HG03039 (cell line): ENCODE results near the gene INTU.
"Not testable (repeated sequence)": the region's sequence is repeated elsewhere in the genome, so short reads cannot be mapped to it uniquely, and the experiment has no call there.

Experiments used
- ATAC-seq: cut with Tn5 transposase; IDR thresholded peaks from one replicate; pipeline ENCODE4 v1.9.1; 2021; ENCODE audit warnings: mild to moderate bottlenecking, moderate library complexity; ENCODE audit not compliant: unreplicated experiment

The INTU gene

DNA sequence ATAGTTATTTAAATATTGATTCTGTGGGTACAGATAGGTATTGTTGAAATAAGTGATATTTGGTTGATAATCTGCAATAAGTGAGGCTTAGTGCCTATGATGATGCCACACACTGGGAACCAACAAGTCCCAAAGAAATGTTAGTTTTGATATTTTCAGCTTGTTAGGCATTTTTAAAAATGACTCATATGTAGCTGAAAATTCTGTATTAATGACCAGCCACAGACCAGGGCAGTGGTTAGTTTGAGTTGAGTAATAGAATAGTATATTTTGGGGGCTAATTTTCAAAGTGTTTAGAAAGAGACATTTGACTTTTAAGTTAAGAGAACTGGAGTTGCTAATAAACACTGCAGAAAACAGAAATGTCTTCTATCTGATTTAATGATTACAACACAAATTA lies 9.4 kb downstream of the INTU start:
- no peak for ATAC-seq

DNA sequence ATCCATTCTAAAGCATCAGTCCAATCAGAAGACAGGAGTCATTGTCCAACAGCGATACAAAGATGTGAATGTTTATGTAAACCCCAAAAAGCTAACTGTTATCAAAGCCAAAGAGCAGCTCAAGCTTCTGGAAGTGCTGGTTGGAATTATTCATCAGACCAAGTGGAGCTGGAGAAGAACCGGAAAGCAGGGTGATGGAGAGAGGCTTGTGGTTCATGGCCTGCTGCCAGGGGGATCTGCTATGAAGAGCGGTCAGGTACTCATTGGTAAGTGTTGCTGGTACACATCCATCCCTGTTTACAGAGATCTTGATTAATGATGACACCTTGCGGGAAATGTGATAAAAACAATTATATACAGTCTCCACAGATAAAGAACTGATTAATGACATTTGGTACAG lies 11.0 kb downstream of the INTU start:
- ATAC-seq: no peak

DNA sequence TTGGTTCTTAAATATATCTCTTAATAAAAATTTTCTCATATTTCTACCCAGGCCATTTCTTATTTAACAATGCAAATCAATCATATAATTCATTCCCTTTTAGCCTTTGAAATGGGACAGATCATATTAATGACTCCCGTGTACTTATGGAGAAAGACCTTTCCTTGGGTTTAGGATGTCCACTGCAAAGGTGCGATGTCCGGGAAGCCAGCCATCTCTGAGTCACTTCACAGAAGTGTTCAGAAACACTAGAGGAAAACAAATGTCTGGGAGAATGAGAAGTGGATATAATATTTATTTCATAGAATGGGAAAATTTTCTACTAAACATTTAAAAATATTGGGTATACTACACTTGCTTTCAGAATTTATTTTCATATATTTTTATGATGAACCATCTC lies 15.3 kb downstream of the INTU start:
- no peak for ATAC-seq

DNA sequence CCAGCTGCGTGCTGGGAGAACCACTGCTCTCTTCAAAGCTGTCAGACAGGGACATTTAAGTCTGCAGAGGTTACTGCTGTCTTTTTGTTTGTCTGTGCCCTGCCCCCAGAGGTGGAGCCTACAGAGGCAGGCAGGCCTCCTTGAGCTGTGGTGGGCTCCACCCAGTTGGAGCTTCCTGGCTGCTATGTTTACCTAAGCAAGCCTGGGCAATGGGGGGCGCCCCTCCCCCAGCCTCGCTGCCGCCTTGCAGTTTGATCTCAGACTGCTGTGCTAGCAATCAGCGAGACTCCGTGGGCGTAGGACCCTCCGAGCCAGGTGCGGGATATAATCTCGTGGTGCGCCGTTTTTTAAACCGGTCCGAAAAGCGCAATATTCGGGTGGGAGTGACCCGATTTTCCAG lies 22.8 kb downstream of the INTU start:
- not testable (repeated sequence) for ATAC-seq

DNA sequence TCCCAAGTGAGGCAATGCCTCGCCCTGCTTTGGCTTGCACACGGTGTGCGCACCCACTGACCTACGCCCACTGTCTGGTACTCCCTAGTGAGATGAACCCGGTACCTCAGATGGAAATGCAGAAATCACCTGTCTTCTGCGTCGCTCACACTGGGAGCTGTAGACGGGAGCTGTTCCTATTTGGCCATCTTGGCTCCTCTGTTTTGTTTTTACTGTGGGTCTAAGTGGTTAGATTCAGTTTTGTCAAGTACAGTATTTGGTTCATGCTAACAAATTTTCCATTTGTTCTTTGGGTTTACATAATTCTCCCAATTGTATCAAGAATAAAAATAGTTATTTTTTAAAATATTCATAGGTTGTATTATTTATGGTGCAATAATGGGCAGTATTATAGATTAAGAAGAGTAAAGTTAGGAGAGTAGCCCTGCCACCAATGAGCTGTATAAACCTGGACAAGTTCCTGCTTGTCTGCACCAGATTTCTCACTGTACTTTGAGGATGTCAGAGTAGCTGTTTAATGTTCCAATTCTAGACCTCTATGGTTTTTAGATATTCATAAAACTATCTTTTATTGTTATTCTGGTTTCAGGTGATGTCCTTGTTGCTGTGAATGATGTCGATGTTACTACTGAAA lies 23.4 kb downstream of the INTU start:
- no peak for ATAC-seq

DNA sequence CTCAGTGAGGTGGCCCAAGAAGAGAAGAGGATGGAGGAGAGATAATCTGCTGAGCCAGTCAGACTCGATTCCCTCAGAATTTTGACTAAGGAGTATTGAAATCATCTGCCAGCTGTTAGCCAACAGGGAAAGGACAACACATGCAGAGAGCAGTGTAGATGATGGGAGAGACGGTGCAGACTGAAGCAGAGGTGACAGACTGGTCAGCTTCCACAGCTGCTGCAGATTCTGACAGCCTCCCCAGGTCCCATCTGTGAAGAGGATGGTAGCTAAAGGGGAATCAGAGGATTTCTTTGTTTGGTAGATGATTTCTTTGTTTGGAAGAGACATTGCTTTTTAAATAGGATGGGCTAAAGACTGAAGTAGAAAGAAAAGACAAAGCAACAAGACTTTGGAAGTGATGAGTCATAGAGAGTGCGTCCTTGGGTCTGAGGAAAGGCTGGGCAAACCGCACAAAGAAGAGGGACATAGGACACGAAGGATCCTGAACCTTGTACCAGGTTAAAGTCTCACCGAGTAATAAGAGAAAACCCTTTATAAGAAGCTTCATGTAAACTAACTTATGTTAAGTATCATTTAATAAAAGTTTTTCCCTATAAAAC lies 27.6 kb downstream of the INTU start:
- ATAC-seq: no peak

DNA sequence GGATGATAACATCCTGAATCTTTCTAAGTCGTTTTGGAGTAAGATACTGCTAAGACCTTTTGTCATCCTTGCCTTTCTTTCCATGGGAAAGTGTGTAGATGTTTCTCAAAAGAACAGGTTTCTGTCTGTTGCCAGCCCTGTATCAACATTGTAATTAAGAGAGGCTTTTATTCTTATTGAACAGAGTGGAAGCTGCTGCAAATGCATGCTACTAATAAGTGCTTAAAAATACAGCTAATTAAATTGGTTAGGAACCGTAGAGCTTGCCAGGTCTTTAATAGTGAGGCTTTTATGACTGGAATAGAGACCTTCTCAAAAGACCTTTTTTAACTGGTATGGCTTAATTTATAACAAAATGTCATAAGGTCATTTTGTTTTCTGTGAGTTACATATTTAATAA lies 34.4 kb downstream of the INTU start:
- no peak for ATAC-seq

DNA sequence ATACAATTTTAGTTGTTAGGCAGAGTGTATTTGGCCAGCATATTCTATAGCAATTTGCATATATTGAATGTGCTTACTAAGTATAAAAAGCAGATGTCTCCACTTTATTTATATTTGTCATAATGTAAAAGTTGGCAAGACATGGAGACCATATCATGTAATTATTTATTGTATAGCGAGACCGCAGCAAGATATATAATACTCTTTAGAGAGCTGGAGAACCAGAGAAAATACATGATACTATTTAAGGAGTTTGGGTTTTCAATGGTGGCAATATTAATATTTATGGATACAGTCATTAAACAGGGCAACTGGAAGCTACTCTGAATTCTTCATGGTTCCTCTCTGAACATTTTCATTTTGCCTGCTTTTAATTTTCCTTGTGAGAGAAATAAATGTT lies 35.0 kb downstream of the INTU start:
- no peak for ATAC-seq

DNA sequence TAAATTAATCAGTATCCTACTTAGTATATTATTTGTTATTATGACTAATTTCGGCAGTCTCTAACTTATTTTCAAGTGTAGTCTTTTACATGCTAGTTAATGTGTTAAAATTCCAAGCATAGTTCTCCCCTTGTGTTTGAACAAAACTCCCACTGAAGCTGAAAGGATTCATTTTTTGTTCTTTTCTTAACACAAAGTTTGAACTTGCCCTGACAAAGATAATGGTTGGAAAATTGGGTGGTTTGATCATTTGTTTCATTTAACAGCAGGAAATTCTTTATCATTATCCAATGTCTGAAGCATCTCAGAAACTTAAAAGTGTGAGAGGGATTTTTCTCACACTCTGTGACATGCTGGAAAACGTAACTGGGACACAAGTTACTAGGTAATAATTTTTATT lies 36.0 kb downstream of the INTU start:
- no peak for ATAC-seq

DNA sequence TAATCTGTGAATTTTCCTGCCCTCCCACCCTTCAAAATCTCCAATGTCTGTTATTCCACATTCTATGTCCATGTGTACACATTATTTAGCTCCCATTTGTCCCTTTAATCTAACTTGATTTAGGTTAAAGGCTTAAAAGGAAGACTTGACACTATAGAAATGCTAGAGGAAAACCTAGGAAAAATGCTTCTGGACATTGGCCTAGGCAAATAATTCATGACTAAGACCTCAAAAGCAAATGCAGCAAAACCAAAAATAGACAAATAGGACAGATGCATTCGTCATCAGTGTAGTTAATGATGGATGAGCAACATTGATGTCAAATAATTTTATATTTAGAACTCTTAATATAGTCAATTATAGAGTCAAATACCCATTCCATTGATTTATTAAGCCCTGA lies 36.9 kb downstream of the INTU start:
- no peak for ATAC-seq

DNA sequence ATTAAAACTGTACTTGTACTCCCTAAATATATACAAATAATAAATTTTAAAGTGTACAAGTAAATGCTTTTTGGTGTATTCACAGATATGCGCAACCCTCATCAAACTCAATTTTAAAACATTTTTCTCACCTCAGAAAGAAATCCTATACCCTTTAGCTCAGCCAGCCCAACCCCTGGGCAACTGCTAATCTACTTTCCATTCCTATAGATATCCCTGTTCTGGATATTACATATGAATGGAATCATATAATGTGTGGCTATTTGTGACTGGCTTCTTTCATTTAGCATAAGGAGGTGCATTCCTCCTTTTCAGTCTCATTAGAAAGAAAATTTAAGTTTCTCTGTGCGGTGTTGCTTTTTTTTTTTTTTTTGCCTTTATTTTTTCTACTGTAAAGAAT lies 39.4 kb downstream of the INTU start:
- no peak for ATAC-seq

DNA sequence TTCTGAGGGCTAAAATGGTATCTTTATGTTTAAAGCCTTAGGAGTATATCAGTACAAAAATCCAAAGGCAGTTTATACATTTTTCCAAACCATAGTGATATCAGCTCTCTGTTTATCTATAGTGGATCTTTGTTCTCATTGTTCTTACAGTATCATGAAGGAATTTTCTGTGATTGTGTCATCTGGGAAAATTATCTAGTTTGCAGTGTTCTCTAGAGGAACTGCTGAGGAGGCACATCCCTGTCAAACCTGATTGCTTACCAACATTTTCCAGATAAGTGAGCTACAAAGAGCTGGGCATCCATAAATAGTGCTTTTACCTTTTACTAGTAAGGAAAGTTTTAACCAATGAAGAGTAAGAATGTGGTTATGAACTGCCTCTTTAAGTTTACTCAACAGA lies 52.5 kb downstream of the INTU start:
- no peak for ATAC-seq

DNA sequence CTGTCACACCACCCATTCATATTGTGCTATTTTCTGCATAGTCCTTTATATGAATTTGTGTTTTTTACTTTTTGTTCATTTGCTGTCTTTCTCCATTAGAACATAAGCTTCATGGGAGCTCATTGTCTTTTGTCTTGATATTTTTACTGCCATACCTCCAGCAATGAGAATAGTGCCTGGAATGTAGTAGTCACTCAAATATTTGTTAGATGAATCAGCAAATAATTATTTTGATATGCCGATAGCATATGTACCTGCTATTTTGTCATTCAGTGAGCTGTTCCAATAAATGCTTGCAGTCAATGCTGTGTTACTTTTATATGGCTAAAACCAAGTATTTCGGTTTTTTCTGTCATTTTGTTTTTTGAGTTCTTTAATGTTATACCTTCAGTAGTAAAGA lies 53.9 kb downstream of the INTU start:
- ATAC-seq: no peak

DNA sequence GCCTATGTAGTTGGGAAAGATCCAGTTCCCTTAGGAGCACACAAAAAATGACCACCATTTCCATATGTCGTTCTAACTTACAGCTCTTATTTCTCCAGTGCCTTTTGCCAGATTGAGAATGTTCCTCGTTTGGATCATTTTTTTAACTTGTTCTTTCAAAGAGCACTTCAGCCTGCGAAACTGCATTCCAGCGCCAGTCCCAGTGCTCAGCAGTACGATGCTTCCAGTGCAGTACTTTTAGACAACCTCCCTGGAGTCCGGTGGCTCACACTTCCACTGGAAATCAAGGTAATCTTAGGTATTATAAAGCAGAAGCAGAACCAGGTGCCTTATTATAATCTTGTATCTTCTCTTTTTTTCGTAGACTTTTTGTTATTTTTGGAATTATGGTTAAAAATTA lies 54.8 kb downstream of the INTU start:
- no peak for ATAC-seq

DNA sequence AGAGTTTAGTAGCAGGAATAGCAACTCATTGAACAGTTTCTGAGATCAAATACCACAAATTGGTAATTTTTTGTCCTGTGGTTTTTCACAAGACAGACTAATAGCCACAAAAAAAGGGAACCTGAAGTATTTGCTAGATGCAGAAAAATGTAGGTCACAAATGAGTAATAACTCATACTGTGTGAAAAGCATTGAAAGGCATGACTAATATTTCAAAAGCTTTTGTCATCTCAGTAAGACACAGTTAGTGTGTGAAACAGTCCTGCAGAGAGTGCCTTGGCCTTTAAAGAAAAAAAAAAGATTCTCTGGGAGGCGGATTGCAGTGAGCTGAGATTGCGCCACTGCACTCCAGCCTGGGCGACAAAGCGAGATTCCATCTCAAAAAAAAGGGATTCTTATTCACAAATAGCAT lies 66.0 kb downstream of the INTU start:
- peak; percentile 100 for ATAC-seq

DNA sequence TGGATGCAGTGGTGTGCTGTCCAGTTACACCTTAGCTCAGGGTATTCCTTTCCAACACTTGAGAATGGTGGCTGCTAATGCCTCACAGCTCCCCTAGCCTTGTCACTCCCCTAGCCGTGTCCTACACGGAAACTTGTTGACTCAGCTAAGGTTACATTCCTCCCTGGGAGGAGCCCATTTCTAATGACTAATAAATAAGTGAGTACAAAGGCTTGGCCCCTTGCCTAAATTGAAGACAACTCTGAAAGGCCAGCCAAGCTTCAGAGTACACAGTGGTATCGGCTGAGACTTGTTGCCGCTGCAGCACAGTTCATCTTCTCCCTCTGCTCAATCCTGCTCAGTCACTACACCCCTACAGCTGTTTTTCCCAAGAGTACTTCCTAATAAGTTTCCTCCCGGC lies 76.2 kb downstream of the INTU start:
- no peak for ATAC-seq

DNA sequence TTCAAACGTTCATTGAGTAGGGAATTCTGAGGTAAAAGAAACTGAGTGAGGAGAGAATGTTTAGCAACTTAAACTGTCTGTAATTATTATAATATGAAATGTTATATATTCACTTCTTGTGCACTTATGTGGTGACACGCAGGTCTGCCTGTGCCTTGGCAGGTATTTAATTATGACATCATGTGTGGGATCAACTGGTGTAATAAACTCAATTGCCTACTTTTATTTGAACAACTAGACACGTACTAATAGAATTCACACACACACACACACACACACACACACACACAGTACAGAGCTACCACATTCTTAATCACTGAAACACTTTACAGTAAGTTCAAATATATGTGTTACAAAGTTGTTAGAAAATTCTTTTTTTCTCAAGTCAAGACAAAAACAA lies 76.7 kb downstream of the INTU start:
- ATAC-seq: no peak

DNA sequence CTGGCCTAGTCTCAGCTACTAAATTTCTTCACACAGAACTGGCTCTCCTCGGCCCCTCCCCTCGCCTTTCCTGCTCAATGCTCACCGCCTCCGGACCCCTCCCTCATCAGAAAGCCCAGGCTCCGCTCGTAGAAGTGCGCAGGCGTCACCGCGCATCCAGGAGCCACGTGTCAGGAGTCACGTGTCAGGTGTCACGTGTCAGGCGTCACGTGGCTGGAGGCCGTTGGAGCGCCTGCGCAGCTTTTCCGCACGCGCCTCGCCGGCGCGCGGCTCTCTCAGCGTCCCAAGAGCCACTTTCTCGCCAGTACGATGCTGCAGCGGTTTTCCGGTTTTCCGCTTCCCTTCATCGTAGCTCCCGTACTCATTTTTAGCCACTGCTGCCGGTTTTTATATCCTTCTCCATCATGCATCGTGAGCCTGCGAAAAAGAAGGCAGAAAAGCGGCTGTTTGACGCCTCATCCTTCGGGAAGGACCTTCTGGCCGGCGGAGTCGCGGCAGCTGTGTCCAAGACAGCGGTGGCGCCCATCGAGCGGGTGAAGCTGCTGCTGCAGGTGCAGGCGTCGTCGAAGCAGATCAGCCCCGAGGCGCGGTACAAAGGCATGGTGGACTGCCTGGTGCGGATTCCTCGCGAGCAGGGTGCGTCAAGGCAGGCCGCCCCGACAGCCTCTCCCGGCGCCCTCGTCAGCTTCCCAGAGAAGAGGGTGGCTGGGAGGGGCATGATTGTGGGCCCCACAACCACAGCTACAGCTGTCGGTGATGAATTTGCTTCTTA lies 97.6 kb downstream of the INTU start, which contains the start of gene SLC25A31:
Gene SLC25A31, plus strand, starts transcription at position 259 of the 772 bp plus-strand sequence. Its CDS starts 146 bp downstream, at position 405.
- no peak for ATAC-seq

DNA sequence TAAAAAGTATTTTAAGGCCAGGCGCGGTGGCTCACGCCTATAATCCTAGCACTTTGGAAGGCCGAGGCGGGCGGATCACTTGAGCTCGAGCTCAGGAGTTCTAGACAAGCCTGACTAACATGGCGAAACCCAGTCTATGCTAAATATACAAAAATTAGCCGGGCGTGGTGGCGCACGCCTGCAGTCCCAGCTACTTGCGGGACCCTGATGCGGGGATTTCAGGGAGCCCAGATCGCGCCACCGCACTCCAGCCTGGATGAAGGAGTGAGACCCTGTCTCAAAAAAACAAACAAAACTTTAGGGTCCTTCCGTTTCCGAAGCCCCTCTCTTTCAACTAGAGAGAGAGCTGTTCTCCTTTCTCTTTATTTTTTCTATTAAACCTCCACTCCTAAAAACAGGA lies 98.6 kb downstream of the INTU start:
- no peak for ATAC-seq

DNA sequence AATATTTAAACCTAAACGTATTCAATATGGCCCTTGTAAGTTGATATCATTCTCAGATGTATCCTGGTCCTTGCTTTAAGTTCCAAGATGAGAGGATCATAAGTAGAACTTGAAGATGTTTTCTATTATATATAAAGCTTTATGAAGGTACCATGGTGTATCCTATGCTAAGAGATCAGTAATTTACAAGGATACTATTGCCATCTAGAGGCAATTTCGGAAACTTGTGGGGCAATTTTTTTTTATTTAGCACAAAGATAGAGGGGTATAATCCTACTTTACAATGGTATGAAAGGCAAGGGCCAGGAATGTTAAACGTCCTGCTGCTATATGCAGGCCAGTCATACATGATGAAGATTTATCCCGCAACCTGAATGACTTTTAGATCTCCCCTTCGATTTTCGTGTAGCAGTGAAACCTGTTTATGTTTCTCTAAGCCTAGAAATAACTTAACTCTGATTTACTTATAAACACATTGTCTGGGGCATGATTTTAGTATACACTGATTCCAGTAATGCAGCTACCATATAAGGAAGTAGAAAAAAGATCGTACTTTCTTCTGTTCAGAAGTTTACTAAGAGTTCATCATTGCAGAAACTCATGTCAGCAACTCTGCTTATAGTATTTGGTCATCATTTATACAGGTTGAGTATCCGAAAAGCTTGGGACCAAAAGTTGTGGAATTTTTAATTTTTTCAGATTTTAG lies 100.0 kb downstream of the INTU start:
- ATAC-seq: no peak

DNA sequence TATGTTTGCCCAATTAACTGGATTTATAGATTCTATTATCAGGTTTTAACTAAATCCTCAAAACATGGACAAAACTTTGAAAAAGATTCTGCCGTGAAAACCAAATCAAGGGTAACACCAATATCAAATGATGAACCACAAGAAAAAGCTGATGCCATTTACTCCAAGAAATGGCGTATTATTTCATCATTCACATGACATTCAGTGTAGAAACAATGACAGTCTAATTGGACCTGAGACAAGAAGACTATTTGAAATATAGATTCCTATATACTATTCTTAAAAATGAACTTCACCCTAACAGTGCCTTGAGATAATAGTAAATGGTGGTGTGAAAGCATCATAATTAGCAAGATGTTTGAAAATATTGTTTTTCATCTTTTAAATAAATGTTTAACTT lies 102.2 kb downstream of the INTU start:
- ATAC-seq: no peak

DNA sequence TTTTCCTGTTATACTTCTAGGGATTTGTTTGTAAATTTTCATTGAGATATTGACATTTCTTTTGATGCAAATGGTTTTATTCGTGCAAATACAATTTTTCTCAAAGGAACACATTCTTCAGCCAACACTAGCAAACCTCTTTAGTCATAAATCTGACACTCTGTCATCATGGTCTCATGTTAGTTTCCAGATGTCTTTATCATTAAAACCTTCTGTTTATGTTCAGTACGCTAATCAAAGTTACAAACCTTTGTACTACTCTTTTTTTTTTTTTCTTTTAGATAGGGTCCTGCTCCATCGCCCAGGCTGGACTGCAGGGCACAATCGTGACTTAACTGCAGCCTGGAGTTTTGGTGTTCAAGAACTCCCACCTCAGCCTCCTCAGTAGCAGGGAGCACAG lies 104.5 kb downstream of the INTU start:
- ATAC-seq: no peak
